Endothelial cell of umbilical vein (primary cell): ENCODE data around the gene DNAJC8. TPM values are rescaled to one million over a fixed set of nuclear protein-coding genes. Genes with fewer than 3 reads are reported as not detected.

Experiments
- BruUV-seq: library from RNA; stranded (reverse); fragments of 400-500 nt; replicated peaks from 2 replicates; lab custom pipeline; 2021; lab: Mats Ljungman, UMichigan
- CTCF ChIA-PET: fragments of 300-600, 350-600 bp; sonication (Branson Sonifier 250); formaldehyde crosslinking; loops from one replicate; lab custom pipeline; 2021; ENCODE audit warnings: antibody characterized with exemption, inconsistent platforms; lab: Charles Lee
- POLR2A ChIA-PET: fragments of 300-600, 350-600 bp; sonication (Branson Sonifier 250); formaldehyde crosslinking; loops from one replicate; lab custom pipeline; 2021; ENCODE audit warnings: antibody characterized with exemption, inconsistent platforms; lab: Charles Lee
- DNase-seq: peaks from one replicate; pipeline ENCODE4 v3.0.0-alpha.2; 2011; ENCODE audit warnings: low read depth, low spot score
- FAIRE-seq: peaks from 2 replicates; lab custom pipeline; 2011; peaks lifted over from hg19 to GRCh38; lab: Jason Lieb, UNC
- H2AFZ ChIP-seq: 2 replicates; pipeline ENCODE4 v1.6.0; 2012; ENCODE audit warnings: low read depth, low read length, control low read depth, inconsistent platforms
- H3K27ac ChIP-seq: 2 replicates; pipeline ENCODE4 v1.5.1; 2011; ENCODE audit warnings: low read depth, mild to moderate bottlenecking, control low read depth, low read length, moderate library complexity; ENCODE audit not compliant: insufficient read depth
- H3K27me3 ChIP-seq, 2 experiments: 2 replicates each; pipeline versions ENCODE4 v1.6.0 to v1.6.1; 2011; ENCODE audit warnings: low read length in 2 of 2, mixed read lengths in 1 of 2; ENCODE audit not compliant: control insufficient read depth in 2 of 2, insufficient read depth in 2 of 2
- H3K36me3 ChIP-seq, 2 experiments: 2 replicates in 1 of 2; 3 replicates in 1 of 2; pipeline ENCODE4 v1.5.1; 2011; ENCODE audit warnings: low read length in 2 of 2, mild to moderate bottlenecking in 1 of 2, moderate library complexity in 1 of 2; ENCODE audit not compliant: control insufficient read depth in 2 of 2, insufficient read depth in 2 of 2; ENCODE audit errors: extremely low read depth in 1 of 2
- H3K4me1 ChIP-seq: 3 replicates; pipeline ENCODE4 v1.5.1; 2011; ENCODE audit warnings: mild to moderate bottlenecking, low read length; ENCODE audit not compliant: control insufficient read depth, insufficient read depth; ENCODE audit errors: extremely low read depth
- H3K4me2 ChIP-seq: 2 replicates; pipeline ENCODE4 v1.6.1; 2011; ENCODE audit warnings: low read length, control low read depth, mixed read lengths; ENCODE audit not compliant: insufficient read depth
- H3K4me3 ChIP-seq, 3 experiments: fragments of 200-600 bp in 1 of 3; sonication (generic), shearing (Covaris generic) in 1 of 3; replicated peaks in 1 of 3; 2 replicates each; pipeline ENCODE4 v1.5.1; 2011 to 2016; ENCODE audit warnings: control low read depth in 3 of 3, low read length in 3 of 3, mild to moderate bottlenecking in 2 of 3, inconsistent platforms in 1 of 3, low read depth in 1 of 3, moderate library complexity in 1 of 3; ENCODE audit not compliant: insufficient read depth in 1 of 3
- H3K79me2 ChIP-seq: 2 replicates; pipeline ENCODE4 v1.6.0; 2012; ENCODE audit warnings: low read length, inconsistent platforms; ENCODE audit not compliant: control insufficient read depth, insufficient read depth
- H3K9ac ChIP-seq: replicated peaks from 2 replicates; pipeline ENCODE3; 2011; ENCODE audit warnings: low read length, control low read depth; ENCODE audit not compliant: insufficient read depth; ENCODE audit errors: extremely low read depth
- H3K9me1 ChIP-seq: replicated peaks from 3 replicates; pipeline ENCODE4 v1.6.0; 2011; ENCODE audit warnings: mild to moderate bottlenecking, low read length; ENCODE audit not compliant: control insufficient read depth, insufficient read depth; ENCODE audit errors: extremely low read depth
- H3K9me3 ChIP-seq: replicated peaks from 2 replicates; pipeline ENCODE4 v1.5.1; 2012; ENCODE audit warnings: low read length, inconsistent platforms; ENCODE audit not compliant: control insufficient read depth, insufficient read depth
- H4K20me1 ChIP-seq: replicated peaks from 2 replicates; pipeline ENCODE3; 2011; ENCODE audit warnings: mild to moderate bottlenecking, low read length; ENCODE audit not compliant: control insufficient read depth, insufficient read depth; ENCODE audit errors: extremely low read depth
- CTCF ChIP-seq, 2 donors: IDR thresholded peaks; 1 replicate in 1 of 2; 2 replicates in 1 of 2; pipeline ENCODE4 v1.5.1; 2011; ENCODE audit warnings: low read length in 2 of 2, mild to moderate bottlenecking in 2 of 2, moderate library complexity in 2 of 2, control low read depth in 1 of 2, inconsistent platforms in 1 of 2, low read depth in 1 of 2; ENCODE audit not compliant: insufficient read depth in 1 of 2; ENCODE audit errors: extremely low read depth in 1 of 2
- EZH2 ChIP-seq: IDR thresholded peaks from 2 replicates; pipeline ENCODE4 v1.6.1; 2012; ENCODE audit warnings: borderline replicate concordance, low read depth, mild to moderate bottlenecking, moderate library complexity, low read length, inconsistent platforms; ENCODE audit not compliant: severe bottlenecking
- FOS ChIP-seq: IDR thresholded peaks from 2 replicates; pipeline ENCODE4 v1.6.1; 2011; ENCODE audit warnings: mild to moderate bottlenecking, low read length, moderate library complexity, borderline replicate concordance; ENCODE audit not compliant: insufficient read depth
- GATA2 ChIP-seq: IDR thresholded peaks from 2 replicates; pipeline ENCODE4 v1.7.0; 2011; ENCODE audit warnings: low read depth, mild to moderate bottlenecking, moderate library complexity, mixed read lengths, low read length; ENCODE audit not compliant: insufficient read length, insufficient read depth
- JUN ChIP-seq: IDR thresholded peaks from 2 replicates; pipeline ENCODE4 v1.6.1; 2011; ENCODE audit warnings: borderline replicate concordance, low read depth; ENCODE audit not compliant: insufficient read length, insufficient read depth
- MAX ChIP-seq: IDR thresholded peaks from 2 replicates; pipeline ENCODE4 v1.6.1; 2011; ENCODE audit not compliant: insufficient read depth, insufficient read length
- MYC ChIP-seq: IDR thresholded peaks from one replicate; pipeline ENCODE4 v1.6.1; 2011; ENCODE audit warnings: mild to moderate bottlenecking, low read depth, low read length
- POLR2A ChIP-seq: IDR thresholded peaks from 2 replicates; pipeline ENCODE4 v1.6.1; 2012; ENCODE audit warnings: low read depth, mild to moderate bottlenecking, control low read depth, low read length
- POLR2AphosphoS5 ChIP-seq: IDR thresholded peaks from 2 replicates; pipeline ENCODE4 v1.6.1; 2012; ENCODE audit warnings: low read depth, mild to moderate bottlenecking, control low read depth, low read length, moderate library complexity; ENCODE audit not compliant: insufficient read depth
- dilution Hi-C: fragments of 300-500 bp; cut with MboI; formaldehyde crosslinking; loops from one replicate; pipeline ENCODE4 v1.15.0; 2019; ENCODE audit warnings: low sequenced_read_pairs; ENCODE audit not compliant: extremely low pct_ligation_motif_present
- intact Hi-C: fragments of 100-400 bp; cut with micrococcal nuclease; formaldehyde crosslinking; loops from one replicate; pipeline ENCODE4 v1.10.0; 2022
- polyA plus RNA-seq, 4 experiments: library from polyadenylated mRNA; depleted of rRNA in 3 of 4; stranded (reverse) in 3 of 4; unstranded in 1 of 4; fragments of >200 nt; gene quantifications; 2 replicates each; pipeline versions ENCODE4 v1.2.1 to v1.2.3, GENCODE V29; 2011 to 2012; ENCODE audit warnings: missing spikeins in 1 of 4
- total RNA-seq: library from RNA; stranded (reverse); gene quantifications from 2 replicates; pipeline ENCODE4 v1.2.3, GENCODE V29; 2021

The DNAJC8 gene
- total and polyA plus RNA-seq, 2 donors (not counting 3 experiments of a cell fraction or from before 2014, with no cell fraction given) = 71.0 to 106 TPM

GRCh38 chr1:28280501-28280900, 47.7 kb upstream of the DNAJC8 start:
- no peaks in the 10 kb centered on the region for H3K27me3 ChIP-seq
- no TSS peak for BruUV-seq
- no peaks in the 10 kb centered on the region for H3K79me2 ChIP-seq
- H3K9ac ChIP-seq = no peak overlapping the region
- H2AFZ ChIP-seq = no peak overlapping the region
- DNase-seq (peak; percentile 15), FAIRE-seq (no peak)
- H3K4me3 ChIP-seq = no peak overlapping the region
- intact Hi-C loops = no loop called here
- no peaks in the 10 kb centered on the region for H3K4me1 ChIP-seq
- ChIA-PET CTCF (interaction anchor here (1.0 to 1.3 kb wide), 2 partner anchors 32 to 88 kb away, joined by 3 to 5 read pairs; no protein-coding TSS in a partner anchor), POLR2A (no interaction called here)
- no peaks in the 10 kb centered on the region for H4K20me1 ChIP-seq
- dilution Hi-C loops = no loop called here
- peaks cover 4 to 31% of the 10 kb centered on the region in 2 experiments for H3K36me3 ChIP-seq
- no peak overlapping the region for H3K27ac ChIP-seq
- no peak overlapping the region for H3K4me2 ChIP-seq
- TF ChIP-seq MAX (no peak), CTCF (IDR thresholded peaks at IDR 0.05; ENCODE audit: extremely low read depth in 1 of 2, insufficient read depth in 1 of 2, low read depth in 1 of 2, low read length in 2 of 2) (no peak), EZH2 (no peak), FOS (no peak), MYC (no peak), JUN (no peak), POLR2AphosphoS5 (no peak), GATA2 (no peak), POLR2A (no peak)
- H3K9me3 ChIP-seq = no peaks in the 10 kb centered on the region
- H3K9me1 ChIP-seq = no peaks in the 10 kb centered on the region
